Common myeloid progenitor, CD34-positive (primary cell): Measurements from ENCODE around the gene RORC.

Experiments used
- CTCF ChIA-PET: fragments of 350-600 bp; sonication (Branson Sonifier 250); formaldehyde crosslinking; loops from one replicate; lab custom pipeline; 2021; ENCODE audit warnings: antibody characterized with exemption; lab: Charles Lee
- POLR2A ChIA-PET: fragments of 350-600 bp; sonication (Branson Sonifier 250); formaldehyde crosslinking; loops from one replicate; lab custom pipeline; 2021; ENCODE audit warnings: antibody characterized with exemption; lab: Charles Lee
- DNase-seq, 3 donors: peaks; one replicate each; pipeline versions ENCODE4 v3.0.0 to v3.0.0-alpha.2; 2013
- H3K27ac ChIP-seq, 2 experiments: 1 replicate in 1 of 2; 2 replicates in 1 of 2; pipeline ENCODE4 v1.7.0; 2013; ENCODE audit warnings: inconsistent platforms in 2 of 2, low read length in 2 of 2, mild to moderate bottlenecking in 2 of 2, low read depth in 1 of 2, moderate library complexity in 1 of 2; ENCODE audit not compliant: severe bottlenecking in 2 of 2, insufficient read depth in 1 of 2, poor library complexity in 1 of 2
- H3K27me3 ChIP-seq, 5 experiments: replicated peaks in 2 of 5; 1 replicate in 3 of 5; 2 replicates in 2 of 5; pipeline versions ENCODE4 v1.6.1 to v1.7.0; 2013; ENCODE audit warnings: low read length in 4 of 5, mild to moderate bottlenecking in 2 of 5, moderate library complexity in 2 of 5, inconsistent platforms in 1 of 5; ENCODE audit not compliant: insufficient read depth in 5 of 5, control insufficient read depth in 4 of 5
- H3K36me3 ChIP-seq, 4 experiments: 1 replicate in 2 of 4; 2 replicates in 2 of 4; pipeline versions ENCODE4 v1.6.1 to v1.7.0; 2013; ENCODE audit warnings: low read length in 3 of 4, control low read depth in 1 of 4, mild to moderate bottlenecking in 1 of 4; ENCODE audit not compliant: control insufficient read depth in 4 of 4, insufficient read depth in 4 of 4
- H3K4me1 ChIP-seq, 4 experiments: 1 replicate in 3 of 4; 2 replicates in 1 of 4; pipeline versions ENCODE4 v1.6.1 to v1.7.1; 2013; ENCODE audit warnings: low read length in 3 of 4, mild to moderate bottlenecking in 3 of 4, control low read depth in 1 of 4, inconsistent platforms in 1 of 4, moderate library complexity in 1 of 4; ENCODE audit not compliant: control insufficient read depth in 4 of 4, insufficient read depth in 4 of 4; ENCODE audit errors: control extremely low read depth in 1 of 4
- H3K4me3 ChIP-seq, 7 experiments: 1 replicate in 4 of 7; 2 replicates in 3 of 7; pipeline versions ENCODE4 v1.5.1 to v1.7.0; 2013; ENCODE audit warnings: mild to moderate bottlenecking in 7 of 7, low read length in 6 of 7, moderate library complexity in 6 of 7, inconsistent platforms in 2 of 7, low read depth in 2 of 7, control low read depth in 1 of 7; ENCODE audit not compliant: insufficient read depth in 4 of 7, control insufficient read depth in 1 of 7; ENCODE audit errors: extremely low read depth in 1 of 7
- H3K9me3 ChIP-seq, 5 experiments: 1 replicate in 4 of 5; 2 replicates in 1 of 5; pipeline versions ENCODE4 v1.6.1 to v1.7.1; 2013; ENCODE audit warnings: low read length in 4 of 5, mild to moderate bottlenecking in 2 of 5, inconsistent platforms in 1 of 5, low read depth in 1 of 5, moderate library complexity in 1 of 5; ENCODE audit not compliant: control insufficient read depth in 4 of 5, insufficient read depth in 2 of 5; ENCODE audit errors: control extremely low read depth in 1 of 5
- WGBS: methylation state at CpG from one replicate; pipeline ENCODE4 v1.1.5; 2013; ENCODE audit not compliant: insufficient coverage; 5-methylcytosine and 5-hydroxymethylcytosine counted together

RORC gene

DNA sequence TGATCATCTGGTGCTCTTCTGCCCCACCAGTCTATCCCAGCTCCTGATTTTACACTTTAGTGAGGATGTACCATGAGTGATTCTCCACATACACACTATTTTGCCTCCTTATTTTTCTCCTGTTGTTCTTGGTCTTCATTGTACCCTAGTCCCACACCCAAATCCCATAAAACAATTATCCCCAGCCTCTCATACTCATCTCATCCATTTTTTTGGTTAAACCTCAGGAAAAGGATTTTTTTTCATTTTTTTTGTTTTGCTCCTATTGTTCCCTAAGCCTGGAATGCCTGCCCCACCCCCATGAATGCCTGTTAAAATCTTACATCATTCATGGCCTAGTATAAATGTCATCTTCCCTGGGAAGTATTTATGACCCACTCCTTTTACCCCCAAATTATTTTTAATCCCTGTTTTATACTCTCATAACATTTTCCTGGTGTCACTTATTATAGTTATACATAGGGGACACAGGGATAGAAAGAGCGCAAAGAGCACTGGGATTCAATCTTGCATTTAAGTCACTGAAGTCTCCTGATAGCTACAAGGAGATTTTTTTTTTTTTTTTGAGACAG, 21.5 kb downstream of the RORC start:
- ChIA-PET POLR2A (no interaction called here), CTCF (interaction anchor here (0.8 kb wide), 1 partner anchor 18 kb away, joined by 3 read pairs; no protein-coding TSS in a partner anchor)
- Histone ChIP-seq H3K4me1 (peaks cover 0 to 7% (median 4%) of the 10 kb centered on the region in 4 experiments), H3K36me3 (no peaks in the 10 kb centered on the region), H3K27me3 (no peaks in the 10 kb centered on the region), H3K4me3 (no peak overlapping the region), H3K9me3 (no peaks in the 10 kb centered on the region), H3K27ac (no peak overlapping the region)
- DNase-seq, result no peak
- WGBS, result no CpG with 5 or more reads among the region's 1 CpG

- DNase-seq, result no peak
- no peaks in the 10 kb centered on the region for H3K9me3 ChIP-seq
- no peak overlapping the region for H3K4me3 ChIP-seq
- 72% methylated on average over 5 of the region's 8 CpGs for WGBS
- ChIA-PET CTCF (interaction anchor here (0.8 kb wide), 1 partner anchor 18 kb away, joined by 3 read pairs; no protein-coding TSS in a partner anchor), POLR2A (no interaction called here)
- peaks cover 0 to 3% (median 0%) of the 10 kb centered on the region in 5 experiments for H3K27me3 ChIP-seq
- no peak overlapping the region for H3K27ac ChIP-seq
- peaks cover 0 to 3% (median 0%) of the 10 kb centered on the region in 4 experiments for H3K4me1 ChIP-seq
- H3K36me3 ChIP-seq, result no peaks in the 10 kb centered on the region
These were observed 22.2 kb downstream of the RORC start for GRCh38 chr1:151809290-151809984.

DNA sequence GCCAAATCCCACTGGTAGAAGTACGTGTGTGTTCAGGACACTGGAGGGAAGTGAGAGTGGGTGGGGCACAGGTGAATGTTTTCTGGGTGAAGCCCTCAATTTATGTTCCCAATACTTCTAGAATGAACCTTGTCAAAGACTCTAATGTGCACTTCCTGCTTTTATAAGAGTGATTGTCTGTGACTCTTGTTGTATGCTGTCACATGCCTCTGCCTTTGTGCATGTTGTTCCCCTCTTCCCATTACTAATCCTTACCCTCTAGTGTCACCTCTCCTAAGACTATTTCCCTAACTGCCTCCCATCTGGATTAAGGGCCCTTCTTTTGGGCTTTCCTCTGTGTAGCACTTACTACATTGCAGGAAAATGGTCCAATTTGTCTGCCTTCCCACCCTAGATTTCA, 23.8 kb downstream of the RORC start:
- Histone ChIP-seq H3K9me3 (no peaks in the 10 kb centered on the region), H3K27me3 (peaks cover 0 to 6% (median 2%) of the 10 kb centered on the region in 5 experiments), H3K4me3 (no peak overlapping the region), H3K36me3 (no peaks in the 10 kb centered on the region), H3K27ac (no peak overlapping the region), H3K4me1 (peaks cover 0 to 3% (median 0%) of the 10 kb centered on the region in 4 experiments)
- POLR2A ChIA-PET, result no interaction called here
- CTCF ChIA-PET, result interaction anchor here (0.7 to 1.8 kb wide), 3 partner anchors 22 to 383 kb away, joined by 3 to 4 read pairs (median 3); no protein-coding TSS in a partner anchor
- no CpG with 5 or more reads among the region's 1 CpG for WGBS
- DNase-seq, result no peak

DNA sequence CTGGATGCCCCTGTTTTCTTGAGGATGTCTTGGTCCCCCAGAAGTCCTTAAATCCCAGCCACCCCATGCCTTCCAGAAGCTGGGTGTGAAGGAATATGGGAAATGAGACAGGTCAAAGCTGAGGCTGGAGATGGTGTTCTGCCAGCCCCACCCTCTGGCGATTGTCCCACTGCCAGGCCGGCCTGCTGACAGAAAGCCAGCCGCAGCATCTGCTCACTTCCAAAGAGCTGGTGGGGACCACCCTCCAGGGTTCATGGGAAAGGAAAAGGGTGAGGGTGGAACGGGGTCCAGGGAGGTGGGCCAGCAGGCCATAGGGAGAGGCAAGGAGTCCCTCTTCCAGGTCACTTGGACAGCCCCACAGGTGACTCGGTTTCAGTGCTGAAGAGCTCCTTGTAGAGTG, 24.5 kb downstream of the RORC start:
- no peaks in the 10 kb centered on the region for H3K36me3 ChIP-seq
- POLR2A ChIA-PET, result interaction anchor here (0.7 kb wide), 1 partner anchor 13 kb away, joined by 4 read pairs; no protein-coding TSS in a partner anchor
- H3K9me3 ChIP-seq, result no peaks in the 10 kb centered on the region
- no peak overlapping the region for H3K4me3 ChIP-seq
- no peak for DNase-seq
- H3K27ac ChIP-seq, result no peak overlapping the region
- peaks cover 0 to 3% (median 0%) of the 10 kb centered on the region in 4 experiments for H3K4me1 ChIP-seq
- peaks cover 0 to 6% (median 2%) of the 10 kb centered on the region in 5 experiments for H3K27me3 ChIP-seq
- CTCF ChIA-PET, result interaction anchor here (0.7 to 1.8 kb wide), 4 partner anchors 10 to 382 kb away, joined by 3 to 4 read pairs (median 4); no protein-coding TSS in a partner anchor
- 93% methylated on average over 3 of the region's 5 CpGs for WGBS

DNA sequence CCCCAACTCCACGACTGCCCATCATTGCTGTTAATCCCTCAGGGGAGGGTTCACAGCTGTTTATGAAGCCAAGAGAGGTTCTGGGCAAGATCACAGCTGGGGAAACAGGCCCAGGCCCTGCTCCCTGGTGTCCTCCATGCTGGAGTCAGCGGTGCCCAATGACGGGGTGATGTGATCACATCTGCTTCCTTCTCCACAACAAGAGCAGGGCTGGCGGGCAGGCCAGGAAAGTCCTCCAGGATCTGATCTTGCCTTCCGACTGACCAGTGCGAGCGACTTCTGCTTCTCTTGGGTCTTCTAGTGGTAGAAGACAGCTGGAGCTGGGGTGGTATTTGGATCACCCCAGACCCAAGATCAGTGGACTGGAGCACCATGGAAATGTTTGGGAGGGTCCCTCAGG, 25.4 kb downstream of the RORC start:
- CTCF ChIA-PET, result interaction anchor here (1.8 kb wide), 1 partner anchor 24 kb away, joined by 4 read pairs; no protein-coding TSS in a partner anchor
- Histone ChIP-seq H3K36me3 (no peaks in the 10 kb centered on the region), H3K27me3 (peaks cover 0 to 6% (median 2%) of the 10 kb centered on the region in 5 experiments), H3K4me3 (no peak overlapping the region), H3K27ac (no peak overlapping the region), H3K4me1 (peaks cover 0 to 3% (median 0%) of the 10 kb centered on the region in 4 experiments), H3K9me3 (no peaks in the 10 kb centered on the region)
- 100% methylated on average over 3 of the region's 7 CpGs for WGBS
- DNase-seq, result no peak
- POLR2A ChIA-PET, result interaction anchor here (0.7 kb wide), 1 partner anchor 14 kb away, joined by 4 read pairs; no protein-coding TSS in a partner anchor

DNA sequence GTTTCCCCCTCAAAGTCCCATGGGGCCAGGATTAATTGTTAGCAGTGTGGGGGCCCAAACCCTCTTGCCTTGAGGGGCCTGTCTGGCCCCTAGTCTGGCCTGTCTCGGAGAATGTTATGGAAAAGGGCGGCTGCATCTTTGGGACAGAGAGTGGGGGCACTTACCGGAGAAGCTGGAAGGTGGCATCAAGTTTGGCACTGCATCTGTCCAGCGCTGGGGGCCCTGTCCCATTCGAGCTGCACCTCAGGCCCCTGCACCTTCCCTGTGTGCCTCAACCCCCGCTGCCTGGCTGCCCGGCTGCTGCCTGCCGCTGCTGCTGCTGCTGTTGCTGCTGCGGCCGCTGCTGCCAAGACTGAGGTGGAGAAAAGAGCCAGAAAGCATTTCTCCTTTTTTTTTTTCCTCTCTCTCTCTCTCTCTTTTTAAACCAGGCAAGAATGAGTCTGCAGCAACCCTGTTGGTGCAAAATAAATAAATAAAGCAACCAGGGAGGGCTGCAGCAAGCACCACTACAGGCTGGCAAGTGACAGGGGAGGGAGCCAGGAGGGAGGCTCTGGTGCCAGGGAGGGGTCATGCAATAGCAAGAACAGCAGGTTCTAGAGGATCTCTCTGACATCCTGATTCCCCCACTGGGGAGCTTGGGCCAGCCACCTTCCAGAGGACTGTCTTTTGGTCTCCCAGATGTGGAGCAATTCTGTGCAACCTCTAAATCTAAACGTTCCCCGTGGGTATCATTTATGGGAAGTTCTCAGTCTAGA, 26.4 kb downstream of the RORC start, which contains the start of gene LINGO4:
Gene LINGO4, minus strand, starts transcription at position 354 of the 755 bp plus-strand sequence. CDS start 2,715 bp downstream, outside the sequence.
- 90% methylated on average over 10 of the region's 12 CpGs for WGBS
- DNase-seq, result no peak
- H3K9me3 ChIP-seq, result no peaks in the 10 kb centered on the region
- no peak within 1 kb of the TSS for H3K27ac ChIP-seq
- ChIA-PET POLR2A (no interaction called here), CTCF (no interaction called here)
- H3K27me3 ChIP-seq, result peaks cover 0 to 6% (median 2%) of the 10 kb centered on the region in 5 experiments
- H3K4me1 ChIP-seq, result peaks cover 0 to 8% (median 5%) of the 10 kb centered on the region in 4 experiments
- H3K4me3 ChIP-seq, result no peak within 1 kb of the TSS
- H3K36me3 ChIP-seq, result no peaks in the 10 kb centered on the region
